Stimulated activated effector memory CD8-positive, alpha-beta T cell treated with anti-CD3 and anti-CD28 coated beads, Interleukin-12 subunit alpha, Interleukin-12 subunit beta, amount 100 ng/mL, for 72 hours (primary cell): ENCODE results near the gene JAK2.
"Not testable (repeated sequence)": the region's sequence is repeated elsewhere in the genome, so short reads cannot be mapped to it uniquely, and the experiment has no call there.

ENCODE experiments used
- ATAC-seq: fragments of 150-1000 bp; cut with Tn5 transposase; 2 replicates; pipeline ENCODE4 v1.10.0; 2021
- DNase-seq, 2 donors: peaks; one replicate each; pipeline ENCODE4 v3.0.0; 2021 to 2022; ENCODE audit warnings: low spot score in 2 of 2
- H3K27ac Mint-ChIP-seq: one replicate; pipeline ENCODE4 v1.8.0; 2022; ENCODE audit warnings: mild to moderate bottlenecking, mixed read lengths
- H3K36me3 Mint-ChIP-seq: one replicate; pipeline ENCODE4 v1.8.0; 2022; ENCODE audit warnings: mild to moderate bottlenecking, mixed read lengths
- H3K4me1 Mint-ChIP-seq: one replicate; pipeline ENCODE4 v1.8.0; 2022; ENCODE audit warnings: mixed read lengths
- H3K4me3 Mint-ChIP-seq: one replicate; pipeline ENCODE4 v1.8.0; 2022; ENCODE audit warnings: mild to moderate bottlenecking, mixed read lengths
- H3K9me3 Mint-ChIP-seq: one replicate; pipeline ENCODE4 v1.8.0; 2022; ENCODE audit warnings: mixed read lengths

JAK2 gene

GRCh38 chr9:5062631-5063030 lies 77.6 kb downstream of the JAK2 start:
- H3K36me3 Mint-ChIP-seq: peaks cover 30% of the 10 kb centered on the region
- no peaks in the 10 kb centered on the region for H3K4me1 Mint-ChIP-seq
- H3K9me3 Mint-ChIP-seq: no peaks in the 10 kb centered on the region
- DNase-seq (no peak), ATAC-seq (no peak)
- no peak overlapping the region for H3K27ac Mint-ChIP-seq
- no peak overlapping the region for H3K4me3 Mint-ChIP-seq

GRCh38 chr9:5072871-5073270 lies 87.8 kb downstream of the JAK2 start:
- no peaks in the 10 kb centered on the region for H3K4me1 Mint-ChIP-seq
- DNase-seq (no peak), ATAC-seq (no peak)
- H3K4me3 Mint-ChIP-seq: no peak overlapping the region
- no peaks in the 10 kb centered on the region for H3K9me3 Mint-ChIP-seq
- peaks cover 72% of the 10 kb centered on the region for H3K36me3 Mint-ChIP-seq
- no peak overlapping the region for H3K27ac Mint-ChIP-seq

- Mint-ChIP-seq H3K9me3 (no peaks in the 10 kb centered on the region), H3K4me3 (no peak overlapping the region), H3K36me3 (peaks cover 68% of the 10 kb centered on the region), H3K4me1 (no peaks in the 10 kb centered on the region), H3K27ac (no peak overlapping the region)
- no peak for ATAC-seq
- DNase-seq: no peak
Observed at GRCh38 chr9:5073701-5074100, 88.6 kb downstream of the JAK2 start.

GRCh38 chr9:5085993-5086392 lies 100.9 kb downstream of the JAK2 start:
- no peak overlapping the region for H3K27ac Mint-ChIP-seq
- H3K9me3 Mint-ChIP-seq: no peaks in the 10 kb centered on the region

GRCh38 chr9:5089737-5090136 lies 104.7 kb downstream of the JAK2 start:
- no peak overlapping the region for H3K27ac Mint-ChIP-seq
- no peak for DNase-seq
- peaks cover 40% of the 10 kb centered on the region for H3K36me3 Mint-ChIP-seq
- no peak overlapping the region for H3K4me3 Mint-ChIP-seq
- no peak for ATAC-seq
- no peaks in the 10 kb centered on the region for H3K9me3 Mint-ChIP-seq
- H3K4me1 Mint-ChIP-seq: no peaks in the 10 kb centered on the region

More at GRCh38 chr9:5085993-5086392, 100.9 kb downstream of the JAK2 start:
- DNase-seq (no peak), ATAC-seq (no peak)
- no peak overlapping the region for H3K4me3 Mint-ChIP-seq
- no peaks in the 10 kb centered on the region for H3K4me1 Mint-ChIP-seq
- peaks cover 76% of the 10 kb centered on the region for H3K36me3 Mint-ChIP-seq

- H3K4me3 Mint-ChIP-seq: no peak overlapping the region
Observed at GRCh38 chr9:5095795-5096194, 110.7 kb downstream of the JAK2 start.

GRCh38 chr9:5099466-5099865 lies 114.4 kb downstream of the JAK2 start:
- no peaks in the 10 kb centered on the region for H3K4me1 Mint-ChIP-seq
- DNase-seq: no peak

More at GRCh38 chr9:5095795-5096194, 110.7 kb downstream of the JAK2 start:
- DNase-seq (no peak), ATAC-seq (no peak)
- H3K9me3 Mint-ChIP-seq: no peaks in the 10 kb centered on the region
- H3K4me1 Mint-ChIP-seq: no peaks in the 10 kb centered on the region
- no peak overlapping the region for H3K27ac Mint-ChIP-seq
- no peaks in the 10 kb centered on the region for H3K36me3 Mint-ChIP-seq

GRCh38 chr9:5101127-5101526 lies 116.1 kb downstream of the JAK2 start:
- H3K27ac Mint-ChIP-seq, H3K4me3 Mint-ChIP-seq, DNase-seq, ATAC-seq, H3K4me1 Mint-ChIP-seq: not testable (repeated sequence)
- peaks cover 19% of the 10 kb centered on the region for H3K9me3 Mint-ChIP-seq
- H3K36me3 Mint-ChIP-seq: peaks cover 16% of the 10 kb centered on the region

More at GRCh38 chr9:5099466-5099865, 114.4 kb downstream of the JAK2 start:
- Mint-ChIP-seq H3K4me3 (no peak overlapping the region), H3K9me3 (peaks cover 17% of the 10 kb centered on the region), H3K36me3 (peaks cover 16% of the 10 kb centered on the region), H3K27ac (no peak overlapping the region)
- ATAC-seq: no peak

GRCh38 chr9:5106517-5106916 lies 121.4 kb downstream of the JAK2 start:
- not testable (repeated sequence) for ATAC-seq, H3K4me3 Mint-ChIP-seq, H3K4me1 Mint-ChIP-seq, H3K27ac Mint-ChIP-seq, DNase-seq
- H3K36me3 Mint-ChIP-seq: peaks cover 12% of the 10 kb centered on the region
- peaks cover 19% of the 10 kb centered on the region for H3K9me3 Mint-ChIP-seq

GRCh38 chr9:5110867-5111681 lies 126.0 kb downstream of the JAK2 start:
- ATAC-seq (no peak), DNase-seq (no peak)
- Mint-ChIP-seq H3K36me3 (peaks cover 24% of the 10 kb centered on the region), H3K9me3 (no peaks in the 10 kb centered on the region), H3K4me1 (no peaks in the 10 kb centered on the region), H3K27ac (no peak overlapping the region), H3K4me3 (no peak overlapping the region)

- DNase-seq: no peak
- no peaks in the 10 kb centered on the region for H3K4me1 Mint-ChIP-seq
- no peaks in the 10 kb centered on the region for H3K9me3 Mint-ChIP-seq
- H3K27ac Mint-ChIP-seq: no peak overlapping the region
- ATAC-seq: no peak
- H3K4me3 Mint-ChIP-seq: no peak overlapping the region
- H3K36me3 Mint-ChIP-seq: peaks cover 24% of the 10 kb centered on the region
Observed at GRCh38 chr9:5111696-5112095, 126.6 kb downstream of the JAK2 start.

- Mint-ChIP-seq H3K36me3 (peaks cover 24% of the 10 kb centered on the region), H3K9me3 (no peaks in the 10 kb centered on the region), H3K27ac (no peak overlapping the region), H3K4me3 (no peak overlapping the region), H3K4me1 (no peaks in the 10 kb centered on the region)
- DNase-seq (no peak), ATAC-seq (no peak)
Observed at GRCh38 chr9:5112109-5112592, 127.1 kb downstream of the JAK2 start.

GRCh38 chr9:5112646-5113045 lies 127.6 kb downstream of the JAK2 start:
- ATAC-seq: no peak
- Mint-ChIP-seq H3K36me3 (peaks cover 24% of the 10 kb centered on the region), H3K4me3 (no peak overlapping the region), H3K27ac (no peak overlapping the region), H3K4me1 (no peaks in the 10 kb centered on the region), H3K9me3 (no peaks in the 10 kb centered on the region)
- DNase-seq: no peak

- ATAC-seq: no peak
- H3K27ac Mint-ChIP-seq: no peak overlapping the region
- H3K9me3 Mint-ChIP-seq: no peaks in the 10 kb centered on the region
- DNase-seq: no peak
- H3K36me3 Mint-ChIP-seq: peaks cover 24% of the 10 kb centered on the region
- no peaks in the 10 kb centered on the region for H3K4me1 Mint-ChIP-seq
- H3K4me3 Mint-ChIP-seq: no peak overlapping the region
Observed at GRCh38 chr9:5113523-5113922, 128.5 kb downstream of the JAK2 start.

GRCh38 chr9:5113994-5114748 lies 129.1 kb downstream of the JAK2 start:
- DNase-seq (no peak), ATAC-seq (no peak)
- Mint-ChIP-seq H3K36me3 (peaks cover 24% of the 10 kb centered on the region), H3K27ac (no peak overlapping the region), H3K4me3 (no peak overlapping the region), H3K9me3 (no peaks in the 10 kb centered on the region), H3K4me1 (no peaks in the 10 kb centered on the region)

- Mint-ChIP-seq H3K27ac (no peak overlapping the region), H3K36me3 (peaks cover 26% of the 10 kb centered on the region), H3K9me3 (no peaks in the 10 kb centered on the region), H3K4me1 (no peaks in the 10 kb centered on the region), H3K4me3 (no peak overlapping the region)
- ATAC-seq (no peak), DNase-seq (no peak)
Observed at GRCh38 chr9:5122116-5122515, 137.0 kb downstream of the JAK2 start.
